Ishikawa (cell line): Measurements from ENCODE around the gene SLC2A10.

Experiments used
- CEBPB ChIP-seq: IDR thresholded peaks from 2 replicates; pipeline ENCODE4 v1.6.1; 2012
- EGR1 ChIP-seq: IDR thresholded peaks from 2 replicates; pipeline ENCODE4 v1.6.1; 2012
- EP300 ChIP-seq: IDR thresholded peaks from 2 replicates; pipeline ENCODE4 v1.6.1; 2012; ENCODE audit warnings: borderline replicate concordance
- NFIC ChIP-seq: IDR thresholded peaks from 2 replicates; pipeline ENCODE4 v1.6.1; 2012
- TAF1 ChIP-seq: IDR thresholded peaks from 2 replicates; pipeline ENCODE4 v1.6.1; 2012; ENCODE audit warnings: low read depth, mild to moderate bottlenecking
- TCF12 ChIP-seq: IDR thresholded peaks from 2 replicates; pipeline ENCODE4 v1.6.1; 2012; ENCODE audit warnings: low read depth
- TEAD4 ChIP-seq: IDR thresholded peaks from 2 replicates; pipeline ENCODE4 v1.6.1; 2012
- ZBTB7A ChIP-seq: IDR thresholded peaks from 2 replicates; pipeline ENCODE4 v1.6.1; 2012; ENCODE audit warnings: low read depth
- TF ChIP-seq, protein P1 (sequence below): IDR thresholded peaks from 2 replicates; pipeline ENCODE4 v1.6.1; 2012; ENCODE audit warnings: low read depth, mild to moderate bottlenecking

GRCh38 chr20:46666306-46666705, 43.1 kb upstream of the SLC2A10 start:
- no peak for TF ChIP-seq TCF12
- TF ChIP-seq TAF1, result no peak
- no peak for TF ChIP-seq EP300
- TF ChIP-seq, protein P1, sequence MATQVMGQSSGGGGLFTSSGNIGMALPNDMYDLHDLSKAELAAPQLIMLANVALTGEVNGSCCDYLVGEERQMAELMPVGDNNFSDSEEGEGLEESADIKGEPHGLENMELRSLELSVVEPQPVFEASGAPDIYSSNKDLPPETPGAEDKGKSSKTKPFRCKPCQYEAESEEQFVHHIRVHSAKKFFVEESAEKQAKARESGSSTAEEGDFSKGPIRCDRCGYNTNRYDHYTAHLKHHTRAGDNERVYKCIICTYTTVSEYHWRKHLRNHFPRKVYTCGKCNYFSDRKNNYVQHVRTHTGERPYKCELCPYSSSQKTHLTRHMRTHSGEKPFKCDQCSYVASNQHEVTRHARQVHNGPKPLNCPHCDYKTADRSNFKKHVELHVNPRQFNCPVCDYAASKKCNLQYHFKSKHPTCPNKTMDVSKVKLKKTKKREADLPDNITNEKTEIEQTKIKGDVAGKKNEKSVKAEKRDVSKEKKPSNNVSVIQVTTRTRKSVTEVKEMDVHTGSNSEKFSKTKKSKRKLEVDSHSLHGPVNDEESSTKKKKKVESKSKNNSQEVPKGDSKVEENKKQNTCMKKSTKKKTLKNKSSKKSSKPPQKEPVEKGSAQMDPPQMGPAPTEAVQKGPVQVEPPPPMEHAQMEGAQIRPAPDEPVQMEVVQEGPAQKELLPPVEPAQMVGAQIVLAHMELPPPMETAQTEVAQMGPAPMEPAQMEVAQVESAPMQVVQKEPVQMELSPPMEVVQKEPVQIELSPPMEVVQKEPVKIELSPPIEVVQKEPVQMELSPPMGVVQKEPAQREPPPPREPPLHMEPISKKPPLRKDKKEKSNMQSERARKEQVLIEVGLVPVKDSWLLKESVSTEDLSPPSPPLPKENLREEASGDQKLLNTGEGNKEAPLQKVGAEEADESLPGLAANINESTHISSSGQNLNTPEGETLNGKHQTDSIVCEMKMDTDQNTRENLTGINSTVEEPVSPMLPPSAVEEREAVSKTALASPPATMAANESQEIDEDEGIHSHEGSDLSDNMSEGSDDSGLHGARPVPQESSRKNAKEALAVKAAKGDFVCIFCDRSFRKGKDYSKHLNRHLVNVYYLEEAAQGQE, result no peak
- no peak for TF ChIP-seq EGR1
- no peak for TF ChIP-seq CEBPB
- TF ChIP-seq ZBTB7A, result no peak
- no peak for TF ChIP-seq TEAD4
- no peak for TF ChIP-seq NFIC
